GM21423 (cell line): ENCODE results near the gene EOLA2.
"Not testable (repeated sequence)": the region's sequence is repeated elsewhere in the genome, so short reads cannot be mapped to it uniquely, and the experiment has no call there.

ENCODE experiments used
- ATAC-seq: cut with Tn5 transposase; IDR thresholded peaks from one replicate; pipeline ENCODE4 v1.9.1; 2021; ENCODE audit warnings: mild to moderate bottlenecking, moderate library complexity; ENCODE audit not compliant: unreplicated experiment

The EOLA2 gene

DNA sequence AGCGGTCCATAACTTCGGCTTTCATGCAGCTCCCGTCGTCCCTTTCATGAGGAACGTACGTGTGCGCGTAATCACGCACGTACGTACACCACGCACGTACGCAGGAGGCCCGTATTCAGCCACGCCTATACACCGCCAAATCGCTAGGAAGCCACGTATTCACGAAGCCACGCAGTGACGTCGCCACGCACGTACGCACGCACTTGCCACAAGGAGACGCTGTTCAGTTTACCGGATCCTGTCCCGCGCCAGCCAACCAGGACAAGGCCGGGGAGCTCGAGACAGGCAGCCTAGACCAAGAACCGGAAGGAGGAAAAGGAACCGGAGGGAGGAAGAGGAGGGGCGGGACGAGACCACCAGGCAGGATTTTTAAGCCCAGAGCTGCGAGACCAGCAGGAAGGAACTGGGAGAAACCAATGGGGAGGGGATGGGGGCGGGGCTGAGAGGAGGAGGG lies at the start of gene EOLA2:
EOLA2 (minus strand) TSS at position 65 of the 454 bp plus-strand sequence. CDS start 4,617 bp downstream, outside the sequence.
- ATAC-seq: peak; percentile 64

DNA sequence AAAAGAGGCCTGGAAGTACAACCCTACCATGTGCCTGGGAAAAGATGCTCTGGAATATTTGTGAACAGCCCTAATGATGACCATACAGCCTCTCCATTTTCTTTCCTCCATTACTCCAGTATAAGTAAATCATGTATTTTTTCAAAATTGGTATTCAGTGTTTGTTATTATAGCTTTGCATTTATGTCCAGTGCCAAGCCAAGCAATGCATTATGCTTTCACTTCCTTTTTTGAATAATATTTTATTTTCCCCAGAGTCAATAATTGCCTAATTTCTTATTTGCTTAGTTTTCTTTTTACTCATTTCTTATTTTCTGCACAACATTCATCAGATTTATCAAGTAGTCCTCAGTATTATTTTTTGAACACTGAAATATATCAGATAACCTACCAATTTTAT lies 49.3 kb upstream of the EOLA2 start:
- peak; percentile 81 for ATAC-seq

DNA sequence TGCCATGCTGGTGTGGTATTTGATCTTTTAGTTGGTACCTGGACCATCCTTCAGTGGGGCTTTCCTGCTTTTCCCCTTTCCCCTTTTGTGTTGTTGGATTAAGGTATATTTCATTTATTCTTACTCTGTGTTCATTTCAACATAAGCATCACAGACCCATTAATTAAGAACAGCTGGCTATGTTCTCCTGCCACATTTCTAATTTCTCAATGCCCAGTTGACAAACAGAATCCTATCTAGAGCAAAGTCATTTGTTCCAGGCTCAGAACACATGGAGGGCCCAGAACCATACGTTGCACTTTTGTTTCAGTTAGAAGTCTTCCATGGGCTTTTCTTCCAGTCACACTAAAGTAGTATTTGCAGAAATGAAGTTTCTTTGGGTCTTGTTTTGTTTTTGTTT lies 46.1 kb upstream of the EOLA2 start:
- ATAC-seq: no peak

DNA sequence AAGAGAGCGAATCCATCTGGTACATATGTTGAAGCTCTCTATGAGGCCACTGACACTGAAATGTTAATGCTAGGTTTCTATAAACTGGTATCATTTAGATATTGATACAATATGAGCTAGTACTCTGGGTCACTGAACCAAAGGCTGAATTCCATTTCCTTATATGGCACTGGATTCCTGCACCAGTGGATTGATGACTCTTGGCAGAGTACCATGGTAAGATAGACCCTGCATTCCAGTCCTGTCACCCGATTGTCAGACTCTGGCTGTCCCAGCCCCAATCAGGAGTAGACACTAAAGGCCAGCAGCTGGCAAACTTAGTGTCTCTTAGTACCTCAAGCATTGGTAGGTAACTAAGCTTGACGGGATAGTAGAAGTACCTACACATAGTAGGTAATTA lies 44.0 kb upstream of the EOLA2 start:
- ATAC-seq: no peak

DNA sequence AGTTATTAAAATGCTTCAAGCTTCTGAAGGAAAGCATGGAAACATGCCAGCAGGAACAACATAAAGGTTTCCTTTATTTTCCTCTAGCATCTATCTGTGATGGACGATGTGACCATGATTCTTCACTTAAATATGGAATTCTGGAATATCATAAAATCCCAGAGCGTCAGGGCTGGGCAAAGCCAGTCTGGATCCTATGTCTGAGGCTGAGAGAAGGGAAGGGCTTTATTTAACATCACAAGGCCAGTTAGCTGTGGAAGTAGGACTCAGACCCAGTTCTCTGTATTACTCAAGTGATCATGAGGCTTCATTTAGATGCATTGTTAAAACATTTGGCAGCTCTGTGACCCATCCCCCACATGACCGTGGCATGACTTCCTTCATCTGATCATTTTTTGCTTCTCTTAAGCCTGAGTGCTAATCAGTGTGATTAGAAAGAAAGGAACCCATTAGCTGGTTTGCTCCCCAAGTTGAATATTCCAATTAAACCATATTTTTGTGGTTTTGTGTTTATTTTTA lies 40.9 kb upstream of the EOLA2 start:
- ATAC-seq: no peak

DNA sequence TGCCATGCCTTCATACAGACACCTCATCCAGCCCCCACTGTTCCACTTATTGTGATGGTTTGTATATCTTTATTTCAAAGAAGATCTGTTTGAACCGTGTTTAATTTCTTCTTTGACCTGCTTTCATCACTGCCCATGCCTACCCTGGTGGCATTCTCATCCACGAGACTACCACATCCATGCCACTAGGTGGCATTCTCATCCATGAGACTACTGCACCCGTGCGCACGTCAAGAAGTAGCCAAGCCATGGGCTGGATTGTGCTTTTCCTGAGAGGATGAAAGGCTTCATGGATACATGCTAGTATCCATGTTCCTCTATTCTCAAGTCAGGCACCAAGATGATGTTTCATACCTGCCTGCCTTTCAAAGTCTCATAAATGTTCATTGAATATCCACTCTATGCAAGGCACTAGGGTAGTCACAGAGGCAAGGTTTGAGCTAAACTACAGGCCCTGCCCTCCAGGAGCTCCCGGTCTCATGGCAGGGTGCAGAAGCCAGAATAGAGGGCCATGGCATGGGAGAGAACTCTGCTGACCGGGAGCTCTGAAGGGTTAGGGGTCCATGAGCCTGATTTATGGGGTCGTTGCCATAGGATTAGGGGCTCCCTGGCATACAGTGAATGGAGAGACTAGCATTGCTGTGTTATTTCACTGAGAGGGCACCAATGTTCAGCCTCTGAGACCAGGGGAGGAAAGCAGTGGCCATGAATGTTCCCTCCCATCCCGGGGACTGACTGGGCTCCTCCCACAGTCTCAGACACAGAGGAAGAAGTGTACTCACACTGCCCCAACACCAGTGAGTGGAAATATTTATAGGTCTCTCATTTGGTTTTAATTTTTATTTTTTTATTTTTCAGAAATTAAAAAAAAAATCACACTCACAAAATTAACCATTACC lies 24.8 kb upstream of the EOLA2 start:
- no peak for ATAC-seq

DNA sequence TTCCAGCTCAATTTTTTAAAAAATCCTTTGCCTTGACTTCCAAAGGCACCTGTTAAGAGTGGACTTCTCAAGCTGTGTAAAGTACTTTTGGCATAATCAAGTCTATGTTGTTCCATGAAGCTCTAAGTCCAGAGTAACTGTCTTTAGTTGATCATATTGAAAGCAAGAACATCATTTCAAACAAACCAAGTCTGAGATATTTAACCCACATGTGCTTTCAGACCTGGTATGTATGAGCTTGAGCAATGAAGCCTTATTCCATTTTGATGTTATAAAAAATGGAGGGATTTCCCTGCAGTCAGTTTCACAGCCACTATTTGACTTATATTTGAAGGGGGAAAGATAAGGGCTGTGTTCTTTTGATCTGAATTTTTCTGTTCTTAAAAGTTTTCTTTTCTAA lies 23.7 kb upstream of the EOLA2 start:
- ATAC-seq: no peak

DNA sequence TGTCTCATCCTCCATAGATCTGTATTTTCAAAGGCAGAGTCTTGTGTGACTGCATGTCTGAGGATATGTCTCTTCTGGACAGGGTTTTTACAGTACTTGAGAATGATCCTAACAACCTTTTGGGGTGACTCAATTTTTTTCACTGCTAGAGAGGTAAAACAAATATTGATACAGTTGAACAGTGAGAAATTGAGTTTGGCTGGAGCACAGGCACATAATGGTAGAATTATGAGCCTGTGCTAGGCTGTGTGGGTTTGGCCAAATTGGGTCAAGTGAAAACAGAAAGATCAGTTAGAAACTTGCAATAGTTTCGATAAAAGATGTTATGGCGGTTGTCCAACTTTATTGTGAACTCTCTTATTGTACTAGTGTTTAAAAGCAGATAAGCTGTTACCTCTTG lies 23.3 kb upstream of the EOLA2 start:
- no peak for ATAC-seq

DNA sequence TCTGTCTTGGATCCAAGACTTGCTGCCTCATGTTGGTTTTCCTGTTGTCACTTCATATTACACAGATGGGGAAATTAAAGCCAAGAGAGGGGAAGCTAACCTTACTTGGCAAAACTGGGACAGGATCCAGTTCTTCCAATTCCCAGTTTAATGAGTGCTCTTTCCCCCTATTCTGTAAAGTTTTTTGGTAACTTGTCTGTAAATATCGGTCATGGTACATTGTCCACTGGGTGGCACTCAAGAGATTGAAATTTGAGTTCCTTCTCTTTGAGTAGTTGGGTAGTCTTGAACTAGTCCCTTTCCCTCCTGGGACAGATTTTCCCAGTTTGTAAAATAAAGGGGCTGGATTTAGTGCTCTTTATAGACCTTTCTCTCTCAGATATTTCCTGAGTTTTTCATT lies 12.4 kb upstream of the EOLA2 start:
- no peak for ATAC-seq

DNA sequence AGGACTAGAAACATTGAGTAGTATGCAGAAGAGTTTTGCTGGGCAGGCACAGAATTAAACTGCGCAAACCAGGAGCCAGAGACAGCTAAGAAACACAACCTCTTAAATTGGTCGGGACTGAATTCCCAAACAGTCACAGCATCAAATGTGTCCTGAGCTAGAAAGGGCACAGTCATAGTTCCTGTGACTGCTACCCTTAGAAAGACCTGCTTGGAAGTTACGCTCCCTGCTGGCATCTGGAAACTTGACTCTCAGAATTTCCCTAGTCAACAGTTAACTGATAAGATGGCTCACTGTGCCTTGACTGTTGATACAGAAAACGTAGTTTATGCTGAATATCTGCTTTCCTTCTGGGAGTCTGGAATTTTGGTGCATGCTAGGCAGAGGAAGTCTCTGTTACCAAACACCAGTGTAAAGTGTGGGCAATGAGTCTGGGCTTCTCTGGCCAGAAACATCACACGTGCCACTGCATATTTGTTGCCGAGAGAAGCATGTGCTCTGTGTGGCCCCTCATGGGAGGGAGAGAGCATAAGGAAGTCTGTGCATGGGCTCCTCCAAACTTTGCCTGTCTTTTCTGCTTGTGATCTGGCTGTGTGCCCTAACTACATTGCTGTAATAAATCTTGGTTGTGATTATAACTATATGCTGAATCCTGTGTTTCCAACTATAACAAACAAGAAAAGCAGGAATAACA lies 11.6 kb upstream of the EOLA2 start:
- ATAC-seq: no peak

DNA sequence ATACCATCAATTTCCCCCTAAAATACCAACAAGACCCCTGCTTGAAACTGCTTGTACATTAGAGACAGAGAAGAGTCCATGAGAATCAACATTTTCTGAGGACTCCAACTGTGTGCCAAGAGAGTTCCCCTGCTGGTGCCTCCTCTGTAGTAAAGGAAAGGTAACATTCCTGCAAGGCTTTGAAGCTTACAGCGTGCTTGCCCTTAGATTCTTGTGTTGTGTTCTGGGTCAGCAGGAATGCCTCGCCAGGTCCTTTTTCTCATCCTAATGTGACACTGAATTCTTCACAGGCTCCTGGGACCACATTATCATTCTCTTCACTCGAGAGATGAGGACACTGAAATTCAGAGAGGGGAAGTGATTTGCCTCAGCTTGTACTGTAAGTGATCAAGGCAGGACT lies 9.7 kb upstream of the EOLA2 start:
- ATAC-seq: no peak

DNA sequence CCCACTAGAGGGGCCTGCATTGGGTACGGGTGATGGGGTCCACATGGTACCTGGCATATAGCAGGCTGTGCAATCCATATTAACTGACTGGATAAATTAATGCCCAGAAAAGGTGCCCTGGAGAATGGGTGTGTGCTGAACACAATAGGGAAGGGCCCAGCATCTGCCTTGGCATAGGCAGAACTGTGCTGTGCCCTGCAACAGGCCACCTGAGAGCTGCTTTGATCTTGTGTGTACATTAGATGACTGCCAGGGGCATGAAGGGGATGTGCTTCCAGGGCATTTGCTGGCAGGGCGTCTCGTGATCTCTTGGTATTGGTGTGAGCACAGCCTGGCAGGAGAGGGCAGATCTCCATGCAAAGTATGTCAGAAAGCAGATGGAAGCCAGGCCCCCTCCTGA lies 8.6 kb upstream of the EOLA2 start:
- not testable (repeated sequence) for ATAC-seq

DNA sequence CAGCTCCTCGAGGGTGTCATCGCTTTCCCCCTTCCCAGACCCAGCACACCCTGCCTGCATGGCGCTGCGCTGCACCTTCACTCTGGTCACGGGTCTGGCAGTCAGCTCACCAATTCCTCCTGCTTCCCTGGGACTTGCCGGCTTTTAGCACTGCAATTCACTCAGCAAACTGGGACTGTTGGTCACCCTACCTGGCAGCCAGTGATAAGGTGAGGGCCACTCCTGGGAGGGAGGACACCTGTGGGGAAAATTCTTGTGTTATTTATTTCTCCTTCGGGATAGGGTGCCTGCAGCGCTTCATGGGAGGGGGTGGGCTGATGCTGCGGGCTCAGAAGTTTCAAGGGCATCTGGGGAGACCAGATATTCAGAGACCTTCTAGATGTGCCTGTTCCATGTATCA lies 7.5 kb upstream of the EOLA2 start:
- ATAC-seq: not testable (repeated sequence)

DNA sequence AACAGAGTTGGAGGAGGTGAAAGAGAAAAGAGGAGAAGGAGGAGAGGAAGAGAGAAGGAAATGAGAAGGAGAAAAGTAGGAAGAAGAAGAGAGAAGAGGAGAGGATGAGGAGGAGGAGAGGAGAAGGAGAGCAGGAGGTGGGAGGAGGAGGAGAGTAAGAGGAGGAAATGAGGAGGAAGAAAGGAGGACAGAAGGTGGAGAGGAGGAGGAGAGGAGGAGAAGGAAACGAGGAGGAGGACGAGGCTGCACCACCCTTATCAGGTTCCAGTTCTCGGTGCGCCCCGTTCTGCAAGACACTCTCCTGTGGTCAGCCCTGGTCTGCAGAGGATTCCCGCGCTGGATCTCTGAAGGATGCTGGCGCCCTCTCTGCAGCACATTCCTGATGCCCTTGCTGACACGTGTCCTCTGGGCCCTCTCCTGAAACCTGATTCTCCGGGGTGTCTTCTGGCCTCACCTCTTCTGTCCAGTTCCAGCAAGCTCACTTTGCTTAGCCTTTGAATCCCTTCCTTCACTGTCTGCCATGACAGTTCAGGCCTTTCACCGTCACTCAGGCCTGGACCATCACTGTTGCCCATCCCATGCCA lies 6.9 kb upstream of the EOLA2 start:
- ATAC-seq: not testable (repeated sequence)

DNA sequence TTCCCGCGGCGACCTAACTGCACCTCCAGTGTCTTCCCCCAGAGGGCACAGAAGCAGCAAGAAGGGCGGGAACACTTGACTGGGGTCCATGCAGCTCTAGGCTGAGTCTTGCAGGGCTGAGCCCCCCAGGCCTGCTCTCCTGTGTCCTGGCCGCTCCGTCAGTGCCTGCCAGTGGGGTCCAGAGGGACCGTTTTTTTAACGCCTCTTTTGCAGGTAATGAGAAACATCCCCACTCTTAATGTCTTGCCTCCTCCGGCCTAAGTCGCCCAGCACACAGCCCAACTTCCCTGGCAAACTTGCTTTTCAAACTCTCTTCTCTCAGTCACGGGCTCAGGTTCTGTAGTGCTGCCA lies 2.4 kb upstream of the EOLA2 start:
- not testable (repeated sequence) for ATAC-seq

DNA sequence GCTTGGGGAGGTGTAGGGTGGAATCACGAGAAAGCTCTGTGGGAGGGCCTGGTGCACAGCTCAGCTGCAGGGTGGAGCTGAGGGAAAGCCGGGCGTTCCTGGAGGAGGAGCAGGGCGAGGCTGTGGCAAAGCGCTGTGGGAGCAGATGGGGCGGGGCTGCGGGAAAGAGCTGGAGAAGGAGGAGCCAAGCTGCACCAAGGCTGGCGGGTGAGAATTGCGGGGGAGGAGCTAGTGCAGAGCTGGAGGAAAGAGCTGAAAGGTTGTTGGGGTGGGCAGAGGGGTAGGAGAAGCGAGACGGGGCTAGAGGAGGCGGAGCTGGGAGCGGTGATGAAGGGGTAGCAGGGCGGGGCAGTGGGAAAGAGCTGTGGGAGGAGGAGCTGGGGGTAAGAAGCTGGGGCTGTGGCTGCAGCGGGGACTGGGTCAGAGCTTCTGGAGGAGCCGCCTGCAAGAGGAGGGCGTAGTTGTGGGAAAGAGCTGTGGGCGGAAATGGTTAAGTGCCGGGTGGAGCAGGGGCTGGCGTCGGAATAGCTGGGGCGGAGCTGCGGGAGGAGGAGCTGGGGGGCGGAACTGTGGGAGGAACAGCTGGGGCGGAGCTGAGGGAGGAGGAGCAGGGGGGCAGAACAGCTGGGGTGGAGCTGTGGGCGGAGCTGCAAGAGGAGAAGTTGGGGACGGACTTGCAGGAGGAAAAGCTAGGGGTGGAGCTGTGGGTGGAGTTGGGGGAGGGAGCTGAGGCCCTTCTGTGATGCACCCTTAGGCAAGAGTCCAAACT lies 1.8 kb upstream of the EOLA2 start:
- peak; percentile 40 for ATAC-seq

DNA sequence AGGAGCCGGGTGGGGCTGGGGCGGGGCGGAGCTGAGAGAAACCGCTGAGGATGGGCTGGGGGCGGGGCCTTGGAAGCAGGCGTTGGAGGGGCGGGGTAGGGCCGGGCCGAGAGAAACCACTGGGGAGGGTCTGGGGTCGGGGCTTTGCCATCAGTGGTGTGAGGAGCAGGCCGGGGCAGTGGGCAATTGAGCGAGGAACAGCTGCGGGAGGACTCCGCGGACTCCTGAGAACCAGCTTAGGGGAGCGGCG lies 1.3 kb upstream of the EOLA2 start:
- ATAC-seq: peak; percentile 12

DNA sequence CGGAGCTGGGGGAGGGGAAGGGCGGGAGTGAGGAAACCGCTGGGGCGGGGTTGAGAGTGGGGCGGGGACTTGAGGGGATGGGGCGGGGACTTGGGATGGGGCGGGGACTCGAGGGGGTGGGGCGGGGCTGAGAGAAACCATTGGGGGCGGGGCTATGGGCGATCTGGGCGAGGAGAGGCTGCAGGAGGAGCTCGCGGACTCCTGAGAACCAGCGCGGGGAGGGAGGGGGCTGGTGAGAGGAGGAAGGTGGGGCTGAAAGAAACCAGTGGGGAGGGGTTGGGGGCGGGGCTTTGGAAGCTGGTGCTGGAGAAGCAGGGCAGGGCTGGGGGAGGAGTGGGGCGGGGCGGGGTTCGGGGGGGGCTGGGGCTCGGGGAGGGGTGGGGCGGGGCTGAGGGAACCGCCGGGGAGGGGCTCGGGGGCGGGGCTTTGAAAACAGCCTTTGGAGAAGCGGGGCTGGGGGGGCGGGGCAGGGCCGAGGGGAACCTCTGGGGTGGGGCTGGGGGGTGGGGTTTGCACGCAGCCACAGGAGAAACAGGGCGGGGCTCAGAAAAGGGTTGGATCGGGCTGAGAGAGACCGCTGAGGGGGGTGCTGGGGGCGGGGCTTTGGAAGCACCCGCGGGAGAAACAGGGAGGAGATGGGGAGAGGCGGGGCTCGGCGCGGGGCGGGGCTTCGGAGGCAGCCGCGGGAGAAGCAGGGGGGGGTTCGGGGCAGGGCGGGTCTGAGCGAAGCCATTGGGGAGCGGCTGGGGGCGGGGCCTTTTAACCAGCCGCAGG lies 777 bp upstream of the EOLA2 start:
- peak; percentile 10 for ATAC-seq

DNA sequence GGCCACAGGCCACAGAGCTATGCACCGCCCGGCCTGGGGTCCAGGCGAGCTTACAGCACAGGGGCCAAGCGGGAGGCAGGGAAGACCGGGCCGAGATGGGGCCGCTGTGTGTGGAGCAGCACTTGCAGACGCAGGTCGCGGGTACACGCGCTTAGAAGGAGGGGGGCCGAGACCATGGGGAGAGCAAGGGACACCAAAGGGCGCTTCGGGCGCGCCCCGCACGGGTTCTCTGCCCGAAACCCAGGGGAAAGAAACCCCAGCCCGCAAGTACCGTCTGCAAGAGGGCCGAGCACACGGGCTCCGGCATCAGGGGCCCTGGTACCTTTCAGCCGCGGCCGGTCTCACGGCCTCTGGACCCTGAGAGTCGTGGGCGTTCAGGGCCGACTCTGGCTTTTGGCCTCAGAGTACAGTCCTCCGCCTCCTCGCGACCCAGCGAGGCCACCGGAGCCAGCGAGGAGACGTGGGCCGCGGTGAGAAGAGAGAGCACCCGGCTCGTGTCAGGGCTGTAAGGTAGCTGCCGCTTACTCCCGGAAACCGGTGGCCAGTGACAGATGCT lies 342 bp downstream of the EOLA2 start:
- no peak for ATAC-seq

DNA sequence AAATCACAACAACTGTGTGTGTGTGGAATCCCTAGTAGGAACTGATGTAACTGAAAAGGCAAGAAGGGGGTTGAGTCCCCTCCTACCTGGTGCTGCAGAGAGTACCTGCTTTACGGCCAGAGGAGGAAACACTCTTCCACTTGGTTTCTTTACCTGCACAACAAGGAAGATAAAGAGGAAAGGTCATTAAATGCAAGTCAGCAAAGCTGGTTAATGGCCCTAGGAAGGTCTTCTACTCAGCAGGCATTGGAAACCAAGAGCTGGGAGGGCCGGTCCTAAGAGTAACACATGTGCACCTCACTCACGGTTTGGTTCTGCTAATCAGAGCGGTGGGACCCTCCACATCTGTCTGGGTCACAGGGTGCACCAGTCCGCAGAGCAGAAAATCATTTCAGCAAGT lies 963 bp downstream of the EOLA2 start:
- not testable (repeated sequence) for ATAC-seq
